Measurements from ENCODE around the gene HDAC3. TPM values are rescaled to one million over a fixed set of nuclear protein-coding genes. Genes with fewer than 3 reads are reported as not detected.

HDAC3 gene
- polyA plus RNA-seq, 4 donors = 39.0 to 65.0 (median 49.6) TPM

- Histone ChIP-seq H3K27me3 (ENCODE audit: control insufficient read depth in 3 of 3, insufficient read depth in 3 of 3, low read length in 3 of 3) (peaks cover 0 to 16% (median 0%) of the 10 kb centered on the region in 3 donors), H3K9me3 (ENCODE audit: control insufficient read depth in 2 of 2, insufficient read depth in 1 of 2, low read depth in 1 of 2, low read length in 1 of 2) (no peaks in the 10 kb centered on the region), H3K4me3 (ENCODE audit: low read depth in 1 of 3, low read length in 3 of 3) (no peak overlapping the region), H3K27ac (ENCODE audit: low read depth in 1 of 3, low read length in 2 of 3) (no peak overlapping the region), H3K4me1 (ENCODE audit: control insufficient read depth in 3 of 3, insufficient read depth in 2 of 3, low read depth in 1 of 3, low read length in 2 of 3) (peaks cover 0 to 11% (median 0%) of the 10 kb centered on the region in 3 donors), H3K36me3 (ENCODE audit: control insufficient read depth in 3 of 3, insufficient read depth in 2 of 3, low read depth in 1 of 3, low read length in 3 of 3) (peaks cover 0 to 49% (median 4%) of the 10 kb centered on the region in 3 donors)
- peak; percentile 61 to 70 for DNase-seq
- FAIRE-seq = no peak
- 86 to 94% (median 90%) methylated on average over 2 of the region's 2 CpGs for WGBS, 3 donors
Measured at GRCh38 chr5:141641634-141642267, 5.1 kb upstream of the HDAC3 start.

GRCh38 chr5:141640698-141641097, 4.0 kb upstream of the HDAC3 start:
- FAIRE-seq = no peak
- peaks cover 0 to 14% (median 0%) of the 10 kb centered on the region in 3 donors for H3K4me1 ChIP-seq (ENCODE audit: control insufficient read depth in 3 of 3, insufficient read depth in 2 of 3, low read depth in 1 of 3, low read length in 2 of 3)
- no peaks in the 10 kb centered on the region for H3K9me3 ChIP-seq (ENCODE audit: control insufficient read depth in 2 of 2, insufficient read depth in 1 of 2, low read depth in 1 of 2, low read length in 1 of 2)
- H3K27me3 ChIP-seq (ENCODE audit: control insufficient read depth in 3 of 3, insufficient read depth in 3 of 3, low read length in 3 of 3) = peaks cover 0 to 16% (median 0%) of the 10 kb centered on the region in 3 donors
- no peak for DNase-seq
- H3K4me3 ChIP-seq (ENCODE audit: low read depth in 1 of 3, low read length in 3 of 3) = no peak overlapping the region
- H3K36me3 ChIP-seq (ENCODE audit: control insufficient read depth in 3 of 3, insufficient read depth in 2 of 3, low read depth in 1 of 3, low read length in 3 of 3) = peaks cover 0 to 42% (median 4%) of the 10 kb centered on the region in 3 donors
- 86 to 90% (median 87%) methylated on average over 9 of the region's 9 CpGs for WGBS, 3 donors
- H3K27ac ChIP-seq (ENCODE audit: low read depth in 1 of 3, low read length in 2 of 3) = no peak overlapping the region

GRCh38 chr5:141640051-141640415, 3.4 kb upstream of the HDAC3 start:
- H3K4me1 ChIP-seq (ENCODE audit: control insufficient read depth in 3 of 3, insufficient read depth in 2 of 3, low read depth in 1 of 3, low read length in 2 of 3) = peaks cover 0 to 20% (median 0%) of the 10 kb centered on the region in 3 donors
- no peak overlapping the region for H3K4me3 ChIP-seq (ENCODE audit: low read depth in 1 of 3, low read length in 3 of 3)
- DNase-seq (no peak), FAIRE-seq (no peak)
- WGBS, 3 donors = 80 to 100% (median 90%) methylated on average over 2 to 3 of the region's 3 CpGs
- H3K36me3 ChIP-seq (ENCODE audit: control insufficient read depth in 3 of 3, insufficient read depth in 2 of 3, low read depth in 1 of 3, low read length in 3 of 3) = peaks cover 0 to 39% (median 4%) of the 10 kb centered on the region in 3 donors
- no peaks in the 10 kb centered on the region for H3K9me3 ChIP-seq (ENCODE audit: control insufficient read depth in 2 of 2, insufficient read depth in 1 of 2, low read depth in 1 of 2, low read length in 1 of 2)
- no peak overlapping the region for H3K27ac ChIP-seq (ENCODE audit: low read depth in 1 of 3, low read length in 2 of 3)
- peaks cover 0 to 16% (median 0%) of the 10 kb centered on the region in 3 donors for H3K27me3 ChIP-seq (ENCODE audit: control insufficient read depth in 3 of 3, insufficient read depth in 3 of 3, low read length in 3 of 3)

GRCh38 chr5:141639357-141640050, 2.9 kb upstream of the HDAC3 start:
- WGBS, 3 donors = 92 to 95% (median 95%) methylated on average over 12 of the region's 12 CpGs
- no peak overlapping the region for H3K27ac ChIP-seq (ENCODE audit: low read depth in 1 of 3, low read length in 2 of 3)
- no peak for FAIRE-seq

GRCh38 chr5:141638771-141639170, 2.1 kb upstream of the HDAC3 start:
- DNase-seq (no peak), FAIRE-seq (no peak)
- 79 to 94% (median 94%) methylated on average over 2 of the region's 2 CpGs for WGBS, 3 donors
- Histone ChIP-seq H3K36me3 (ENCODE audit: control insufficient read depth in 3 of 3, insufficient read depth in 2 of 3, low read depth in 1 of 3, low read length in 3 of 3) (peaks cover 0 to 29% (median 0%) of the 10 kb centered on the region in 3 donors), H3K27me3 (ENCODE audit: control insufficient read depth in 3 of 3, insufficient read depth in 3 of 3, low read length in 3 of 3) (peaks cover 0 to 16% (median 0%) of the 10 kb centered on the region in 3 donors), H3K27ac (ENCODE audit: low read depth in 1 of 3, low read length in 2 of 3) (no peak overlapping the region), H3K4me3 (ENCODE audit: low read depth in 1 of 3, low read length in 3 of 3) (no peak overlapping the region), H3K4me1 (ENCODE audit: control insufficient read depth in 3 of 3, insufficient read depth in 2 of 3, low read depth in 1 of 3, low read length in 2 of 3) (peaks cover 0 to 24% (median 0%) of the 10 kb centered on the region in 3 donors), H3K9me3 (ENCODE audit: control insufficient read depth in 2 of 2, insufficient read depth in 1 of 2, low read depth in 1 of 2, low read length in 1 of 2) (no peaks in the 10 kb centered on the region)

More at GRCh38 chr5:141639357-141640050, 2.9 kb upstream of the HDAC3 start:
- no peaks in the 10 kb centered on the region for H3K9me3 ChIP-seq (ENCODE audit: control insufficient read depth in 2 of 2, insufficient read depth in 1 of 2, low read depth in 1 of 2, low read length in 1 of 2)
- DNase-seq = no peak
- peaks cover 0 to 24% (median 0%) of the 10 kb centered on the region in 3 donors for H3K4me1 ChIP-seq (ENCODE audit: control insufficient read depth in 3 of 3, insufficient read depth in 2 of 3, low read depth in 1 of 3, low read length in 2 of 3)
- peaks cover 0 to 16% (median 0%) of the 10 kb centered on the region in 3 donors for H3K27me3 ChIP-seq (ENCODE audit: control insufficient read depth in 3 of 3, insufficient read depth in 3 of 3, low read length in 3 of 3)
- H3K4me3 ChIP-seq (ENCODE audit: low read depth in 1 of 3, low read length in 3 of 3) = no peak overlapping the region
- peaks cover 0 to 37% (median 3%) of the 10 kb centered on the region in 3 donors for H3K36me3 ChIP-seq (ENCODE audit: control insufficient read depth in 3 of 3, insufficient read depth in 2 of 3, low read depth in 1 of 3, low read length in 3 of 3)

- Histone ChIP-seq H3K4me1 (ENCODE audit: control insufficient read depth in 3 of 3, insufficient read depth in 2 of 3, low read depth in 1 of 3, low read length in 2 of 3) (peaks cover 0 to 24% (median 0%) of the 10 kb centered on the region in 3 donors), H3K27me3 (ENCODE audit: control insufficient read depth in 3 of 3, insufficient read depth in 3 of 3, low read length in 3 of 3) (peaks cover 0 to 16% (median 0%) of the 10 kb centered on the region in 3 donors), H3K4me3 (ENCODE audit: low read depth in 1 of 3, low read length in 3 of 3) (peak overlapping the region; percentile 84 to 100 (median 84)), H3K9me3 (ENCODE audit: control insufficient read depth in 2 of 2, insufficient read depth in 1 of 2, low read depth in 1 of 2, low read length in 1 of 2) (no peaks in the 10 kb centered on the region), H3K27ac (ENCODE audit: low read depth in 1 of 3, low read length in 2 of 3) (no peak overlapping the region), H3K36me3 (ENCODE audit: control insufficient read depth in 3 of 3, insufficient read depth in 2 of 3, low read depth in 1 of 3, low read length in 3 of 3) (peaks cover 0 to 24% (median 0%) of the 10 kb centered on the region in 3 donors)
- no peak for FAIRE-seq
- WGBS, 3 donors = 4 to 6% (median 5%) methylated on average over 37 to 40 of the region's 40 CpGs
- peak; percentile 38 to 66 for DNase-seq
Measured at GRCh38 chr5:141637767-141638419, 1.2 kb upstream of the HDAC3 start.

- peak overlapping the region; percentile 84 to 100 (median 84) for H3K4me3 ChIP-seq (ENCODE audit: low read depth in 1 of 3, low read length in 3 of 3)
- H3K9me3 ChIP-seq (ENCODE audit: control insufficient read depth in 2 of 2, insufficient read depth in 1 of 2, low read depth in 1 of 2, low read length in 1 of 2) = no peaks in the 10 kb centered on the region
- H3K4me1 ChIP-seq (ENCODE audit: control insufficient read depth in 3 of 3, insufficient read depth in 2 of 3, low read depth in 1 of 3, low read length in 2 of 3) = peaks cover 0 to 24% (median 0%) of the 10 kb centered on the region in 3 donors
- peak in 1 of 2 donors; percentile 52 for DNase-seq
- H3K27ac ChIP-seq (ENCODE audit: low read depth in 1 of 3, low read length in 2 of 3) = peak overlapping the region in 2 of 3 donors; percentile 25 to 33
- FAIRE-seq = no peak
- H3K27me3 ChIP-seq (ENCODE audit: control insufficient read depth in 3 of 3, insufficient read depth in 3 of 3, low read length in 3 of 3) = peaks cover 0 to 16% (median 0%) of the 10 kb centered on the region in 3 donors
- 0 to 1% (median 0%) methylated on average over 50 to 63 of the region's 63 CpGs for WGBS, 3 donors
- H3K36me3 ChIP-seq (ENCODE audit: control insufficient read depth in 3 of 3, insufficient read depth in 2 of 3, low read depth in 1 of 3, low read length in 3 of 3) = peaks cover 0 to 24% (median 2%) of the 10 kb centered on the region in 3 donors
Measured at GRCh38 chr5:141637123-141637766, 596 bp upstream of the HDAC3 start.

GRCh38 chr5:141636106-141636412, 590 bp downstream of the HDAC3 start:
- H3K27me3 ChIP-seq (ENCODE audit: control insufficient read depth in 3 of 3, insufficient read depth in 3 of 3, low read length in 3 of 3) = peaks cover 0 to 16% (median 0%) of the 10 kb centered on the region in 3 donors
- no peak for FAIRE-seq
- H3K27ac ChIP-seq (ENCODE audit: low read depth in 1 of 3, low read length in 2 of 3) = peak overlapping the region in 2 of 3 donors; percentile 66 to 90
- peak overlapping the region; percentile 84 to 100 (median 84) for H3K4me3 ChIP-seq (ENCODE audit: low read depth in 1 of 3, low read length in 3 of 3)
- 4 to 5% (median 5%) methylated on average over 4 of the region's 4 CpGs for WGBS, 3 donors
- H3K4me1 ChIP-seq (ENCODE audit: control insufficient read depth in 3 of 3, insufficient read depth in 2 of 3, low read depth in 1 of 3, low read length in 2 of 3) = peaks cover 0 to 24% (median 0%) of the 10 kb centered on the region in 3 donors
- peaks cover 0 to 20% (median 2%) of the 10 kb centered on the region in 3 donors for H3K36me3 ChIP-seq (ENCODE audit: control insufficient read depth in 3 of 3, insufficient read depth in 2 of 3, low read depth in 1 of 3, low read length in 3 of 3)
- H3K9me3 ChIP-seq (ENCODE audit: control insufficient read depth in 2 of 2, insufficient read depth in 1 of 2, low read depth in 1 of 2, low read length in 1 of 2) = no peaks in the 10 kb centered on the region
- DNase-seq = no peak
